ENCODE measurements around the gene LCMT1. TPM values are rescaled to one million over a fixed set of nuclear protein-coding genes. Genes with fewer than 3 reads are reported as not detected.
"Not testable (repeated sequence)": the region's sequence is repeated elsewhere in the genome, so short reads cannot be mapped to it uniquely, and the experiment has no call there.

The LCMT1 gene
- total and polyA plus RNA-seq, 2 donors (not counting 1 experiment from before 2014, with no cell fraction given), result 40.8 to 45.8 TPM

- no peak overlapping the region for H3K9ac ChIP-seq (ENCODE audit: insufficient read depth, low read length)
- TF ChIP-seq CTCF (conservative IDR thresholded peaks at IDR 0.05 in 1 of 2, IDR thresholded peaks at IDR 0.05 in 1 of 2; ENCODE audit: low read depth in 1 of 2, low read length in 2 of 2) (no peak), EZH2 (IDR thresholded peaks at IDR 0.05; ENCODE audit: low read length, missing control alignments) (no peak)
- no peaks in the 10 kb centered on the region for H4K20me1 ChIP-seq (ENCODE audit: control insufficient read depth, extremely low read depth, insufficient read depth, low read length)
- no peaks in the 10 kb centered on the region for H3K27me3 ChIP-seq (ENCODE audit: control insufficient read depth, insufficient read depth, low read length)
- H3K4me1 ChIP-seq (ENCODE audit: control insufficient read depth, extremely low read depth, insufficient read depth, low read length), result no peaks in the 10 kb centered on the region
- no peak overlapping the region for H3K4me3 ChIP-seq (replicated peaks in 1 of 4; ENCODE audit: control extremely low read depth in 1 of 4, insufficient read depth in 1 of 4, low read depth in 3 of 4, low read length in 4 of 4)
- no peak overlapping the region for H3K4me2 ChIP-seq (ENCODE audit: extremely low read depth, insufficient read depth, low read length)
- H3K9me3 ChIP-seq (ENCODE audit: control insufficient read depth, insufficient read depth, low read depth, low read length), result no peaks in the 10 kb centered on the region
- no peak overlapping the region for H2AFZ ChIP-seq (ENCODE audit: low read length)
- peaks cover 2% of the 10 kb centered on the region for H3K36me3 ChIP-seq (ENCODE audit: control insufficient read depth, insufficient read depth, low read length)
- H3K27ac ChIP-seq (ENCODE audit: insufficient read depth, low read length), result no peak overlapping the region
- no peaks in the 10 kb centered on the region for H3K79me2 ChIP-seq (ENCODE audit: control insufficient read depth, insufficient read depth, low read length)
- DNase-seq (ENCODE audit: low read depth in 2 of 2), result no peak
Measured at GRCh38 chr16:25177512-25177830, 65.9 kb downstream of the LCMT1 start.

GRCh38 chr16:25177831-25178688, 66.5 kb downstream of the LCMT1 start:
- Histone ChIP-seq H4K20me1 (ENCODE audit: control insufficient read depth, extremely low read depth, insufficient read depth, low read length) (no peaks in the 10 kb centered on the region), H3K27me3 (ENCODE audit: control insufficient read depth, insufficient read depth, low read length) (no peaks in the 10 kb centered on the region), H3K27ac (ENCODE audit: insufficient read depth, low read length) (no peak overlapping the region), H3K4me3 (replicated peaks in 1 of 4; ENCODE audit: control extremely low read depth in 1 of 4, insufficient read depth in 1 of 4, low read depth in 3 of 4, low read length in 4 of 4) (no peak overlapping the region), H3K79me2 (ENCODE audit: control insufficient read depth, insufficient read depth, low read length) (no peaks in the 10 kb centered on the region), H3K9me3 (ENCODE audit: control insufficient read depth, insufficient read depth, low read depth, low read length) (no peaks in the 10 kb centered on the region), H3K4me1 (ENCODE audit: control insufficient read depth, extremely low read depth, insufficient read depth, low read length) (no peaks in the 10 kb centered on the region), H3K36me3 (ENCODE audit: control insufficient read depth, insufficient read depth, low read length) (peaks cover 2% of the 10 kb centered on the region), H3K9ac (ENCODE audit: insufficient read depth, low read length) (no peak overlapping the region), H2AFZ (ENCODE audit: low read length) (no peak overlapping the region), H3K4me2 (ENCODE audit: extremely low read depth, insufficient read depth, low read length) (no peak overlapping the region)
- DNase-seq (ENCODE audit: low read depth in 2 of 2), result peak in 1 of 2 donors; percentile 34
- no peak for TF ChIP-seq CTCF (conservative IDR thresholded peaks at IDR 0.05 in 1 of 2, IDR thresholded peaks at IDR 0.05 in 1 of 2; ENCODE audit: low read depth in 1 of 2, low read length in 2 of 2)
- no peak for TF ChIP-seq EZH2 (IDR thresholded peaks at IDR 0.05; ENCODE audit: low read length, missing control alignments)

GRCh38 chr16:25181236-25181635, 69.7 kb downstream of the LCMT1 start:
- not testable (repeated sequence) for H3K4me3 ChIP-seq (replicated peaks in 1 of 4; ENCODE audit: control extremely low read depth in 1 of 4, insufficient read depth in 1 of 4, low read depth in 3 of 4, low read length in 4 of 4); H3K4me1 ChIP-seq (ENCODE audit: control insufficient read depth, extremely low read depth, insufficient read depth, low read length); H3K4me2 ChIP-seq (ENCODE audit: extremely low read depth, insufficient read depth, low read length); H2AFZ ChIP-seq (ENCODE audit: low read length); H3K79me2 ChIP-seq (ENCODE audit: control insufficient read depth, insufficient read depth, low read length); H3K9ac ChIP-seq (ENCODE audit: insufficient read depth, low read length); H3K27me3 ChIP-seq (ENCODE audit: control insufficient read depth, insufficient read depth, low read length); H3K27ac ChIP-seq (ENCODE audit: insufficient read depth, low read length); H3K9me3 ChIP-seq (ENCODE audit: control insufficient read depth, insufficient read depth, low read depth, low read length); DNase-seq (ENCODE audit: low read depth in 2 of 2); H3K36me3 ChIP-seq (ENCODE audit: control insufficient read depth, insufficient read depth, low read length); H4K20me1 ChIP-seq (ENCODE audit: control insufficient read depth, extremely low read depth, insufficient read depth, low read length)
